ENCODE measurements around the gene SOX4.

SOX4 gene

GRCh38 chr6:21594416-21595281, 1.1 kb downstream of the SOX4 start:
- no peak for DNase-seq (ENCODE audit: low read depth)

DNA sequence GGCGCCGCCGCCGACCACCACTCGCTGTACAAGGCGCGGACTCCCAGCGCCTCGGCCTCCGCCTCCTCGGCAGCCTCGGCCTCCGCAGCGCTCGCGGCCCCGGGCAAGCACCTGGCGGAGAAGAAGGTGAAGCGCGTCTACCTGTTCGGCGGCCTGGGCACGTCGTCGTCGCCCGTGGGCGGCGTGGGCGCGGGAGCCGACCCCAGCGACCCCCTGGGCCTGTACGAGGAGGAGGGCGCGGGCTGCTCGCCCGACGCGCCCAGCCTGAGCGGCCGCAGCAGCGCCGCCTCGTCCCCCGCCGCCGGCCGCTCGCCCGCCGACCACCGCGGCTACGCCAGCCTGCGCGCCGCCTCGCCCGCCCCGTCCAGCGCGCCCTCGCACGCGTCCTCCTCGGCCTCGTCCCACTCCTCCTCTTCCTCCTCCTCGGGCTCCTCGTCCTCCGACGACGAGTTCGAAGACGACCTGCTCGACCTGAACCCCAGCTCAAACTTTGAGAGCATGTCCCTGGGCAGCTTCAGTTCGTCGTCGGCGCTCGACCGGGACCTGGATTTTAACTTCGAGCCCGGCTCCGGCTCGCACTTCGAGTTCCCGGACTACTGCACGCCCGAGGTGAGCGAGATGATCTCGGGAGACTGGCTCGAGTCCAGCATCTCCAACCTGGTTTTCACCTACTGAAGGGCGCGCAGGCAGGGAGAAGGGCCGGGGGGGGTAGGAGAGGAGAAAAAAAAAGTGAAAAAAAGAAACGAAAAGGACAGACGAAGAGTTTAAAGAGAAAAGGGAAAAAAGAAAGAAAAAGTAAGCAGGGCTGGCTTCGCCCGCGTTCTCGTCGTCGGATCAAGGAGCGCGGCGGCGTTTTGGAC, 2.0 kb downstream of the SOX4 start:
- DNase-seq (ENCODE audit: low read depth): no peak

DNA sequence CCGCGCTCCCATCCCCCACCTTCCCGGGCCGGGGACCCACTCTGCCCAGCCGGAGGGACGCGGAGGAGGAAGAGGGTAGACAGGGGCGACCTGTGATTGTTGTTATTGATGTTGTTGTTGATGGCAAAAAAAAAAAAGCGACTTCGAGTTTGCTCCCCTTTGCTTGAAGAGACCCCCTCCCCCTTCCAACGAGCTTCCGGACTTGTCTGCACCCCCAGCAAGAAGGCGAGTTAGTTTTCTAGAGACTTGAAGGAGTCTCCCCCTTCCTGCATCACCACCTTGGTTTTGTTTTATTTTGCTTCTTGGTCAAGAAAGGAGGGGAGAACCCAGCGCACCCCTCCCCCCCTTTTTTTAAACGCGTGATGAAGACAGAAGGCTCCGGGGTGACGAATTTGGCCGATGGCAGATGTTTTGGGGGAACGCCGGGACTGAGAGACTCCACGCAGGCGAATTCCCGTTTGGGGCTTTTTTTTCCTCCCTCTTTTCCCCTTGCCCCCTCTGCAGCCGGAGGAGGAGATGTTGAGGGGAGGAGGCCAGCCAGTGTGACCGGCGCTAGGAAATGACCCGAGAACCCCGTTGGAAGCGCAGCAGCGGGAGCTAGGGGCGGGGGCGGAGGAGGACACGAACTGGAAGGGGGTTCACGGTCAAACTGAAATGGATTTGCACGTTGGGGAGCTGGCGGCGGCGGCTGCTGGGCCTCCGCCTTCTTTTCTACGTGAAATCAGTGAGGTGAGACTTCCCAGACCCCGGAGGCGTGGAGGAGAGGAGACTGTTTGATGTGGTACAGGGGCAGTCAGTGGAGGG, 2.8 kb downstream of the SOX4 start:
- no peak for DNase-seq (ENCODE audit: low read depth)

- no peak for DNase-seq (ENCODE audit: low read depth)
These were observed 3.6 kb downstream of the SOX4 start for GRCh38 chr6:21596949-21597682.

- DNase-seq (ENCODE audit: low read depth): no peak
These were observed 4.5 kb downstream of the SOX4 start for GRCh38 chr6:21597801-21598673.

DNA sequence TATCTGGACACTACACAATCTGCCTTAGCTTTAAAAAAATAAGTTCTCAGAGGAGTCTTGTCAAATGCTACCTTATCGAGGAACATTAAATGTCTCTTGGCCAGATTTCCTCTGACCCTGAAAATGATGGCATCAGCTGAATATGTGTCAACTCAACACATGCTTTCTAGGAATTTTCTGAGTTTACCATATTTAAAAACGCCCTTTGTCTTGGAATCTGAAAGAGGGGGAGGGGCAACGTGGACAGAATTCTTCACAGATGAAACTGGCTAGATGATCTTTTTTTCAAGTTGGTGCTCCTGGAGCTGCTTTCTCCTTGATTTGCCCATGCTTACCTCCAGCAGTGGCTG, 5.1 kb downstream of the SOX4 start:
- DNase-seq (ENCODE audit: low read depth): no peak

GRCh38 chr6:21599051-21599696, 5.6 kb downstream of the SOX4 start:
- no peak for DNase-seq (ENCODE audit: low read depth)

DNA sequence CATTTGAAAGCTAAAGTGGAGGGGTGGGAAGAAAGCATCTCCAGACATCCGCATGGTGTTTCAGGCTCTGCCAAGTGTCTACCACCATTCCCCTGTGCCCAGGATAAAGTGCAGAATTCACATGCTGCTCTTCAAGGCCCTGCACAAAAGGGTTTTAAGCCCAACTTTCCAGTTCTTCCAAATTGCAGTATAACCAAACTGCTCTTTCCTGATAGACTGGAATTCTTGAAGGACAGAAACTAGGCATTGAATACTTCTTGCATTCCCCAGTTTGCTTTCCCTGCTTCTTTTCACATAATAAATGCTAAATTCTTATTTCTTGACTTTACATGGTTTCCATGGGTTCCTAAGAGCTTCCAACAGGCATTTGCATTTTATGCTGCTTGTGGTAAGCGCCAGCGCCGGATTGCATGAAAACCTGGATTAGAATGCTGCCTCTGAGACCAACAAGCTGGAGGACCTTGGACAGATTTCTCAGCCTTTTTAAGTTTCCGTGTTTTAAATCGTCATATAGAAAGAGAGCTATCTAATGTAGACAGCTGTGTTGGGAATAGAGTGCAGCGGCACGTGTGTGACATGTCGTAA, 7.9 kb downstream of the SOX4 start:
- no peak for DNase-seq (ENCODE audit: low read depth)

DNA sequence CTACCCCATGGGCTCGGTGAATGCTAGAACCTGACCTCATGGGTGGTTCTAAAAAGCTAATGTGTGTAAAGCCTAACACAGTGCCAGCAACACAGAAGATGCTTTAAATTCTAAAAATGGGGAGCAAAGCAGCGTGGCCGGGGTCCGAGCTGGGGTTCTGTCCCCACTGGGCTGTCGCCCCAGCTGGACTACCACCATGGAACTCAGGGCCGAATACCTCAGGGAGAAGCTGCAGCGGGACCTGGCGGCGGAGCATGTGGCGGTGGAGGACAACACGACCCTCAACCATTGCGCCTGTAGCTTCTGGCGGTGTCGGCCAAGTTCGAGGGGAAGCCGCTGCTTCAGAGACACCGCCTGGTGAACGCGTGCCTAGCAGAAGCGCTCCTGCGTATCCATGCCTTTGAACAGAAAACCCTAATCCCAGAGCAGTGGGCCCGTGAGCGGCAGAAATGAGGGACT, 8.4 kb downstream of the SOX4 start:
- no peak for DNase-seq (ENCODE audit: low read depth)

- no peak for DNase-seq (ENCODE audit: low read depth)
These were observed 9.8 kb downstream of the SOX4 start for GRCh38 chr6:21603082-21603952.

- no peak for DNase-seq (ENCODE audit: low read depth)
These were observed 10.5 kb downstream of the SOX4 start for GRCh38 chr6:21604081-21604480.

DNA sequence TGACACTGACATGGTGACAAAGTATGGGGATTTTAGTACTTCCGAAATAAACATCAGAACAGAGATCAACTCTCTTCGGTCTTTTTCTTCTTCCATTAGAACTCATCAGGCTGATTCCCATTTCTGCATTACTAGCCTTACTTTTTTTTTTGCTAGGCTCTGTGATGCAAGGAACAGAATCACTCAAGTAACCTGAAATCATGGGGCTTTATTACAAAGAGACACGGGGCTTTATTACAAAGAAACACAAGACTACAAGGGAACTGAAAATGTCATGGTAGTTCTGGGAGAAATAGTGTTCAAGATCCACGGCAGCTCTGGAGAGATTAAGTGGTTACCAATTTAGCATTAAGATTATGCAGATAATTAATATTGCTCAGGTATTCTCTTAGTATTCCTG, 11.6 kb downstream of the SOX4 start:
- no peak for DNase-seq (ENCODE audit: low read depth)

DNA sequence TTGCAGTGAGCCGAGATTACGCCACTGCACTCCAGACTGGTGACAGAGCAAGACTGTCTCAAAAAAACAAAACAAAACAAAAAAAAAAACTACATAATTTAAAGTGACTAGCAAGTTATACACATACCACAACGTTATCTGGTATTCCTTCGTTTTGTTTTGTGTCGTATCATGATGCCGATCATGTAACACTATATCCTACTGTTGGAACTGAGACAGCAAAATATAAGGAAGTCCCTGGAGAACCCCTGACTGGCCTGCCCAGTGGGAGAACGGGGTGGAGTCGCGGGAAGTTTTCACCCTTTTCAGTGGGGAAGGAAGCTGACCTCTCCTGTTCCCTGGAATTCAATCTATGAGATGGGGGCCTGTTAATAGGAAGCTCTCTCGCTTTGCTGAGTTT, 15.1 kb downstream of the SOX4 start:
- no peak for DNase-seq (ENCODE audit: low read depth)

DNA sequence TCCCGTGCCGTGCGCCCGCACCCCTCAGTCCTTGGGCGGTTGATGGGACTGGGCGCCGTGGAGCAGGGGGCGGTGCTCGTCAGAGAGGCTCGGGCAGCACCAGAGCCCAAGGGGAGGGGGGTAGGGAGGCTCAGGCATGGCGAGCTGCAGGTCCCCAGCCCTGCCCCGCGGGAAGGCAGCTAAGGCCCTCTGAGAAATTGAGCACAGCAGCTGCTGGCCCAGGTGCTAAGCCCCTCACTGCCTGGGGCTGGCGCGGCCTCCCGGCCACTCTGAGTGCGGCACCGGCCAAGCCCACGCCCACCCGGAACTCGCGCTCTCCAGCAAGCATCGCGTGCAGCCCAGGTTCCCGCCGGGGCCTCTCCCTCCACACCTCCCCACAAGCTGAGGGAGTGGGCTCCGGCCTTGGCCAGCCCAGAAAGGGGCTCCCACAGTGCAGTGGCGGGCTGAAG, 16.4 kb downstream of the SOX4 start:
- DNase-seq (ENCODE audit: low read depth): no peak

- DNase-seq (ENCODE audit: low read depth): no peak
These were observed 16.8 kb downstream of the SOX4 start for GRCh38 chr6:21610341-21610740.

GRCh38 chr6:21611485-21611884, 17.9 kb downstream of the SOX4 start:
- DNase-seq (ENCODE audit: low read depth): no peak

DNA sequence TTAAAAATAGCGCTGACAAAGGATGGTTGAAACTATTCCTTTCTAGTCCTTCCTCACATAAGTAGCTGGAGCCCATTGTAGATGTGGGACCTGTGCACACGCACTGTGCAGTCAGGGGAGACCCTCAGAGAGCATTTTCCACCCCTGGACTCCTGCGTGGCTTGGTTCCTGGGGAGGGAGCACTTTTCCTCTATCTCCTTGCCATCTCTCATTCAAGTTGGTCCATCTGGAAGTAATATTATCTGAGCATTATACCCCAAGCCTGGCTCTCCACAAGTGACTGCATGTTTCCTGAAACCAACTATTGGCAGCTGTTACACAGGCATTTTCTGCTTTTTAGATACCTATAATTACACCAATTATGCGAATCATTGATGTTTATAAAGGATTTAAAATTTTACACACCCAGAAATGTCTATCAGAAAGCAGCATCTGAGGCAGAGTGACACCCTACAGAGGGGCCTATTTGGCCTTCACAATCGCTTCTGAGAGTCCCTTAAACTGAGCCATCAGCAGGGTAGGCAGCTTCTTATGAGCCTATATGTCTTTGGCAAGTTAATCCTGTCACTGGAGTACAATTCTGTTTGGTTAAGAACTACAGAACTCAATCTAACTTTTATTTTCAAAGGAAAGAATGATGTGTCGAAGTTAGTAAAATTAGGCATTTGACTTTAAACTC, 18.7 kb downstream of the SOX4 start:
- no peak for DNase-seq (ENCODE audit: low read depth)

- no peak for DNase-seq (ENCODE audit: low read depth)
These were observed 20.3 kb downstream of the SOX4 start for GRCh38 chr6:21613809-21614208.
